C1 segment of cervical spinal cord (tissue), 14 donors: ENCODE measurements around the gene TRIM21.
A peak's percentile ranks its signal among the peaks of the same experiment; 100 is the strongest.
"Not testable (repeated sequence)": the region's sequence is repeated elsewhere in the genome, so short reads cannot be mapped to it uniquely, and the experiment has no call there.

Experiments used
- DNase-seq, 14 donors: peaks; one replicate each; lab custom pipeline; 2025; lab: John Stamatoyannopoulos, UW

TRIM21 gene

GRCh38 chr11:4393209-4393857, at the start of gene TRIM21:
Gene TRIM21 (minus strand): TSS chr11:4393702. CDS start chr11:4390409, 3,293 bp downstream.
- DNase-seq, result peak in 13 of 14 donors; percentile 5 to 64 (median 47)

GRCh38 chr11:4441515-4441914, 48.0 kb upstream of the TRIM21 start:
- DNase-seq, result no peak

GRCh38 chr11:4436411-4436810, 42.9 kb upstream of the TRIM21 start:
- no peak for DNase-seq

- no peak for DNase-seq
Measured at GRCh38 chr11:4433856-4434255, 40.4 kb upstream of the TRIM21 start.

- DNase-seq, result no peak
Measured at GRCh38 chr11:4430051-4430450, 36.5 kb upstream of the TRIM21 start.

- DNase-seq, result no peak
Measured at GRCh38 chr11:4418403-4418802, 24.9 kb upstream of the TRIM21 start.

- DNase-seq, result no peak
Measured at GRCh38 chr11:4416816-4417215, 23.3 kb upstream of the TRIM21 start.

GRCh38 chr11:4416306-4416705, 22.8 kb upstream of the TRIM21 start:
- DNase-seq, result no peak

GRCh38 chr11:4406206-4406605, 12.7 kb upstream of the TRIM21 start:
- DNase-seq, result not testable (repeated sequence)

GRCh38 chr11:4393858-4394223, 339 bp upstream of the TRIM21 start:
- DNase-seq, result no peak

- no peak for DNase-seq
Measured at GRCh38 chr11:4388221-4388620, 5.3 kb downstream of the TRIM21 start.

GRCh38 chr11:4385978-4386740, 7.3 kb downstream of the TRIM21 start:
- DNase-seq, result no peak

- no peak for DNase-seq
Measured at GRCh38 chr11:4381901-4382300, 11.6 kb downstream of the TRIM21 start.

GRCh38 chr11:4375431-4376140, 17.9 kb downstream of the TRIM21 start:
- DNase-seq, result no peak

- DNase-seq, result no peak
Measured at GRCh38 chr11:4370166-4370565, 23.3 kb downstream of the TRIM21 start.

- DNase-seq, result no peak
Measured at GRCh38 chr11:4368286-4368685, 25.2 kb downstream of the TRIM21 start, which contains the start of gene OR52B4. Gene OR52B4 (minus strand): TSS chr11:4368386. CDS start chr11:4368295, 91 bp downstream.

- not testable (repeated sequence) for DNase-seq
Measured at GRCh38 chr11:4348142-4348541, 45.4 kb downstream of the TRIM21 start.

GRCh38 chr11:4345366-4345765, 48.1 kb downstream of the TRIM21 start:
- DNase-seq, result not testable (repeated sequence)
